WI38 (cell line): ENCODE results near the gene ZDHHC6.
A peak's percentile ranks its signal among the peaks of the same experiment; 100 is the strongest.
"Not testable (repeated sequence)": the region's sequence is repeated elsewhere in the genome, so short reads cannot be mapped to it uniquely, and the experiment has no call there.

Experiments used
- H3K4me3 ChIP-seq: 2 replicates; pipeline ENCODE4 v1.5.1; 2011; ENCODE audit warnings: low read depth, mild to moderate bottlenecking, control low read depth, low read length
- CTCF ChIP-seq: IDR thresholded peaks from 2 replicates; pipeline ENCODE4 v1.5.1; 2012; ENCODE audit warnings: low read depth, mild to moderate bottlenecking, control low read depth, low read length

ZDHHC6 gene

GRCh38 chr10:112481602-112482001 lies 34.9 kb upstream of the ZDHHC6 start:
- no peak overlapping the region for H3K4me3 ChIP-seq
- no peak for TF ChIP-seq CTCF

GRCh38 chr10:112475575-112476218 lies 29.0 kb upstream of the ZDHHC6 start:
- no peak overlapping the region for H3K4me3 ChIP-seq
- no peak; the same call in 1 of the 2 replicates for TF ChIP-seq CTCF

GRCh38 chr10:112471878-112472487 lies 25.3 kb upstream of the ZDHHC6 start:
- peak; percentile 14; the same call in 1 of the 2 replicates for TF ChIP-seq CTCF
- no peak overlapping the region for H3K4me3 ChIP-seq

GRCh38 chr10:112467541-112468075 lies 20.9 kb upstream of the ZDHHC6 start:
- H3K4me3 ChIP-seq, result no peak overlapping the region
- TF ChIP-seq CTCF, result no peak

- no peak for TF ChIP-seq CTCF
- H3K4me3 ChIP-seq, result no peak overlapping the region
Measured at GRCh38 chr10:112466802-112467201, 20.1 kb upstream of the ZDHHC6 start.

GRCh38 chr10:112465299-112465883 lies 18.7 kb upstream of the ZDHHC6 start:
- no peak for TF ChIP-seq CTCF
- H3K4me3 ChIP-seq, result no peak overlapping the region

- not testable (repeated sequence) for H3K4me3 ChIP-seq
Measured at GRCh38 chr10:112464074-112464473, 17.4 kb upstream of the ZDHHC6 start.
